A549 (cell line): ENCODE measurements around the gene SERPINA6. TPM values are rescaled to one million over a fixed set of nuclear protein-coding genes. Genes with fewer than 3 reads are reported as not detected.

Experiments
- ATAC-seq, 2 experiments: fragments of 200-7000 bp in 1 of 2; fragments of >200 bp in 1 of 2; cut with Nextera tagmentation in 1 of 2; cut with Tn5 transposase in 1 of 2; 3 replicates each; pipeline versions ENCODE4 v1.8.0 to v1.9.1; 2018 to 2020; ENCODE audit warnings: mild to moderate bottlenecking in 1 of 2, moderate library complexity in 1 of 2
- CTCF ChIA-PET: fragments of 300-600 bp; sonication (Branson Sonifier 250); formaldehyde crosslinking; extraction: SDS; loops from one replicate; lab custom pipeline; 2021; ENCODE audit warnings: antibody characterized with exemption, inconsistent platforms; lab: Yijun Ruan, JAX
- POLR2A ChIA-PET: fragments of 350-600 bp; formaldehyde crosslinking; extraction: SDS; loops from one replicate; lab custom pipeline; 2021; ENCODE audit warnings: antibody characterized with exemption, inconsistent platforms; lab: Yijun Ruan, JAX
- DNase-seq, 2 experiments: peaks; one replicate each; pipeline versions ENCODE4 v3.0.0 to v3.0.0-alpha.2; 2011 to 2016; ENCODE audit warnings: low read depth in 1 of 2, low spot score in 1 of 2
- FAIRE-seq: peaks from 2 replicates; lab custom pipeline; 2011; peaks lifted over from hg19 to GRCh38; lab: Jason Lieb, UNC
- H3K27ac ChIP-seq, 2 experiments: fragments of >200 bp; sonication (Bioruptor Twin); formaldehyde crosslinking; 3 replicates each; pipeline ENCODE4 v1.5.1; 2016 to 2017
- H3K4me1 ChIP-seq: fragments of >200 bp; sonication (Bioruptor Twin); formaldehyde crosslinking; 3 replicates; pipeline ENCODE4 v1.6.1; 2016
- H3K4me2 ChIP-seq: fragments of >200 bp; sonication (Bioruptor Twin); formaldehyde crosslinking; 3 replicates; pipeline ENCODE4 v1.6.1; 2016
- H3K4me3 ChIP-seq: fragments of >200 bp; sonication (Bioruptor Twin); formaldehyde crosslinking; 3 replicates; pipeline ENCODE4 v1.5.1; 2016
- H3K9me3 ChIP-seq: fragments of >200 bp; sonication (Bioruptor Twin); formaldehyde crosslinking; 3 replicates; pipeline ENCODE4 v1.6.1; 2016
- CBX2 ChIP-seq: fragments of 200-600 bp; sonication (generic); IDR thresholded peaks from 2 replicates; pipeline ENCODE4 v1.6.1; 2016; ENCODE audit warnings: low read depth, mild to moderate bottlenecking, borderline replicate concordance
- CBX8 ChIP-seq: fragments of 200-600 bp; sonication (generic); IDR thresholded peaks from 2 replicates; pipeline ENCODE4 v1.6.1; 2016
- EHF ChIP-seq: fragments of 250-450 bp; sonication (Bioruptor Pico); IDR thresholded peaks from 2 replicates; pipeline ENCODE4 v1.5.0; 2020; ENCODE audit warnings: mild to moderate bottlenecking
- ELK1 ChIP-seq: fragments of 150-350 bp; IDR thresholded peaks from 2 replicates; pipeline ENCODE4 v1.6.1; 2014; ENCODE audit warnings: low read depth, mild to moderate bottlenecking, low read length
- EP300 ChIP-seq, 2 experiments: fragments of >200 bp; sonication (Bioruptor Twin); formaldehyde crosslinking; IDR thresholded peaks; 2 replicates in 1 of 2; 3 replicates in 1 of 2; pipeline ENCODE4 v1.6.1; 2016 to 2017
- FOSB ChIP-seq: fragments of 250-450 bp; sonication (Bioruptor Pico); IDR thresholded peaks from 2 replicates; pipeline ENCODE4 v1.5.0; 2020; ENCODE audit warnings: mild to moderate bottlenecking, moderate library complexity
- FOSL2 ChIP-seq, 2 experiments: fragments of 450-650 bp in 1 of 2; fragments of >200 bp in 1 of 2; sonication (Bioruptor Twin) in 1 of 2; formaldehyde crosslinking; IDR thresholded peaks; 2 replicates each; pipeline versions ENCODE4 v1.5.0 to v1.6.1; 2016 to 2020; ENCODE audit warnings: mild to moderate bottlenecking in 1 of 2, moderate library complexity in 1 of 2
- HDAC2 ChIP-seq: fragments of 200-600 bp; sonication (generic); IDR thresholded peaks from 2 replicates; pipeline ENCODE4 v1.6.1; 2016
- HOXA7 ChIP-seq: fragments of 250-450 bp; sonication (Bioruptor Pico); IDR thresholded peaks from 2 replicates; pipeline ENCODE4 v1.5.0; 2020; ENCODE audit warnings: mild to moderate bottlenecking, moderate library complexity
- MAFK ChIP-seq: fragments of 450-650 bp; IDR thresholded peaks from 2 replicates; pipeline ENCODE4 v1.6.1; 2014; ENCODE audit not compliant: partially characterized antibody
- NFE2L2 ChIP-seq: fragments of 150-350 bp; conservative IDR thresholded peaks from 2 replicates; pipeline ENCODE4 v1.6.1; 2014; ENCODE audit warnings: low read length
- PHF8 ChIP-seq: fragments of 200-600 bp; sonication (generic); IDR thresholded peaks from 2 replicates; pipeline ENCODE4 v1.6.1; 2016; ENCODE audit warnings: low read depth, mild to moderate bottlenecking, antibody characterized with exemption, moderate library complexity, borderline replicate concordance
- POLR2A ChIP-seq: IDR thresholded peaks from 2 replicates; pipeline ENCODE4 v1.6.1; 2012; ENCODE audit warnings: mild to moderate bottlenecking, low read length
- RARB ChIP-seq: fragments of 250-450 bp; sonication (Bioruptor Pico); IDR thresholded peaks from 2 replicates; pipeline ENCODE4 v1.8.0; 2021; ENCODE audit warnings: mild to moderate bottlenecking, moderate library complexity
- RCOR1 ChIP-seq: fragments of 150-350 bp; IDR thresholded peaks from 2 replicates; pipeline ENCODE4 v1.6.1; 2014; ENCODE audit warnings: antibody characterized with exemption, low read length, low read depth
- RNF2 ChIP-seq: fragments of 200-600 bp; sonication (generic); IDR thresholded peaks from 2 replicates; pipeline ENCODE4 v1.6.1; 2016; ENCODE audit warnings: low read depth, mild to moderate bottlenecking, antibody characterized with exemption, moderate library complexity, borderline replicate concordance
- SMC3 ChIP-seq: fragments of >200 bp; sonication (Bioruptor Twin); formaldehyde crosslinking; IDR thresholded peaks from 3 replicates; pipeline ENCODE4 v1.6.1; 2018; ENCODE audit warnings: inconsistent platforms
- SREBF2 ChIP-seq: fragments of 450-650 bp; IDR thresholded peaks from 2 replicates; pipeline ENCODE4 v1.6.1; 2014; ENCODE audit warnings: mild to moderate bottlenecking, moderate library complexity
- TP53 ChIP-seq: fragments of 250-450 bp; sonication (Bioruptor Pico); IDR thresholded peaks from 2 replicates; pipeline ENCODE4 v1.5.0; 2021; ENCODE audit warnings: mild to moderate bottlenecking, moderate library complexity
- ZSCAN20 ChIP-seq: fragments of 250-450 bp; sonication (Bioruptor Pico); IDR thresholded peaks from 2 replicates; pipeline ENCODE4 v1.8.0; 2022; ENCODE audit warnings: mild to moderate bottlenecking, moderate library complexity
- WGBS: methylation state at CpG from one replicate; pipeline ENCODE4 v1.1.6; 2017; ENCODE audit errors: missing lambda C conversion rate; 5-methylcytosine and 5-hydroxymethylcytosine counted together
- polyA plus RNA-seq, 4 experiments: library from polyadenylated mRNA; depleted of rRNA in 3 of 4; stranded (reverse); fragments of >200 nt; fragmentation: RNase III in 1 of 4; extraction: RNeasy Plus Mini Kit Qiagen cat#74134 plus additional on column Dnase treatment in 1 of 4; gene quantifications; 2 replicates in 3 of 4; 3 replicates in 1 of 4; pipeline ENCODE4 v1.2.3, GENCODE V29; 2011 to 2017
- TF ChIP-seq, protein P1 (sequence below): IDR thresholded peaks from 2 replicates; pipeline ENCODE4 v1.6.1; 2012; ENCODE audit warnings: low read depth, borderline replicate concordance
- TF ChIP-seq, protein P2 (sequence below): fragments of 450-650 bp; IDR thresholded peaks from 2 replicates; pipeline ENCODE4 v1.6.1; 2014; ENCODE audit warnings: antibody characterized with exemption
- TF ChIP-seq, protein P3 (sequence below): IDR thresholded peaks from 2 replicates; pipeline ENCODE4 v1.6.1; 2012

SERPINA6 gene
- polyA plus RNA-seq, 2 of the 4 experiments (the other 2 are of a cell fraction), result 0.43 to 1.8 TPM

- TF ChIP-seq PHF8 (no peak), ELK1 (no peak), SMC3 (no peak), POLR2A (no peak), CBX2 (no peak), HOXA7 (CRISPR knock-in tag) (no peak), RNF2 (no peak)
Observed at GRCh38 chr14:94313991-94314655, 9.0 kb downstream of the SERPINA6 start (continued).

DNA sequence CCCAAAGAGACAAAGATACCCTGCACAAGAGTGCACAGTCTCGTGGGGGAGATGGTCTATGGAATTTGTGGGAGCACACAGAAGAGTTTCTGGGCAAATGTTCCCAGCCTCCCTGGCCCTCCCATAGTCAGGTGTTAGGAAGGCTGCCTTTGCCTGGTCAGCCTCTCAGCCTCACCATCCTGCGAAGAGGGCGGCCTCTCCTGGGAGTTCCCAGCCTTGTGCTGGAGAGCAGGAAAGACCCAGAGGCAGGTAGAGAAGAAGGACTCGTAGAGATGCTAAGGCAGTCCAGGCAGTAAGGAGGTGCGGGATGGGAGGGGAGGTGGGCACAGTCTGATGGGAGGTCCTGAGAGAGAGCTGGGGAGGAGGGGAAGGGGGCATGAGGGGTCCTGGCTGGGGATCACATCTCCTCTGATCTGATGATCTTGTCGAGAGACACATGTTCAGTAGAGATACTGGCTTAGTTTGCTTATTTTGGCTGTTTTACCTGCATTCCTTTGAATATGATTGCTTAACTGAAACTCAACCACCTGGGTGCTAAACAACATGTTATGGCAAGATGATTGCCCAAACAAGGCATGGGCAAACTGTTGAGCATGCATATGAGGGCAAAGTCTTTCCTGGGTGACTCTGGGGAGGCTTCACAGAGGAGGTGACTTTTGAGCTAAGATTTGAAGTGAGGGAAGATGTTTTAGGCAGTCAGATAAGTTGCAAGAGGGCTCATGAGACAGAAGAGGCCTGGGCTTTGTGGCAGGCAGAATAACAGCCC, 10.5 kb downstream of the SERPINA6 start:
- CTCF ChIA-PET, result interaction anchor here (1.3 kb wide), 1 partner anchor 174 kb away, joined by 3 read pairs; no protein-coding TSS in a partner anchor

More for the DNA sequence above, 10.5 kb downstream of the SERPINA6 start:
- no peaks in the 10 kb centered on the region for H3K4me1 ChIP-seq
- no peak for ATAC-seq
- POLR2A ChIA-PET, result no interaction called here
- TF ChIP-seq HOXA7 (CRISPR knock-in tag) (no peak), FOSL2 (IDR thresholded peaks at IDR 0.05) (no peak), FOSL2 (CRISPR knock-in tag; IDR thresholded peaks at IDR 0.05) (no peak), TP53 (CRISPR knock-in tag) (no peak), NFE2L2 (no peak), RARB (no peak), EP300 (IDR thresholded peaks at IDR 0.05) (no peak), ELK1 (no peak), RCOR1 (no peak), SREBF2 (no peak), CBX2 (no peak), CBX8 (no peak), POLR2A (no peak), HDAC2 (no peak), MAFK (no peak), ZSCAN20 (CRISPR knock-in tag) (no peak), EHF (CRISPR knock-in tag) (no peak), FOSB (CRISPR knock-in tag) (no peak)
- TF ChIP-seq, protein P1, sequence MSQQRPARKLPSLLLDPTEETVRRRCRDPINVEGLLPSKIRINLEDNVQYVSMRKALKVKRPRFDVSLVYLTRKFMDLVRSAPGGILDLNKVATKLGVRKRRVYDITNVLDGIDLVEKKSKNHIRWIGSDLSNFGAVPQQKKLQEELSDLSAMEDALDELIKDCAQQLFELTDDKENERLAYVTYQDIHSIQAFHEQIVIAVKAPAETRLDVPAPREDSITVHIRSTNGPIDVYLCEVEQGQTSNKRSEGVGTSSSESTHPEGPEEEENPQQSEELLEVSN, result no peak
- TF ChIP-seq, protein P2, sequence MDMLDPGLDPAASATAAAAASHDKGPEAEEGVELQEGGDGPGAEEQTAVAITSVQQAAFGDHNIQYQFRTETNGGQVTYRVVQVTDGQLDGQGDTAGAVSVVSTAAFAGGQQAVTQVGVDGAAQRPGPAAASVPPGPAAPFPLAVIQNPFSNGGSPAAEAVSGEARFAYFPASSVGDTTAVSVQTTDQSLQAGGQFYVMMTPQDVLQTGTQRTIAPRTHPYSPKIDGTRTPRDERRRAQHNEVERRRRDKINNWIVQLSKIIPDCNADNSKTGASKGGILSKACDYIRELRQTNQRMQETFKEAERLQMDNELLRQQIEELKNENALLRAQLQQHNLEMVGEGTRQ, result no peak
- TF ChIP-seq, protein P3, sequence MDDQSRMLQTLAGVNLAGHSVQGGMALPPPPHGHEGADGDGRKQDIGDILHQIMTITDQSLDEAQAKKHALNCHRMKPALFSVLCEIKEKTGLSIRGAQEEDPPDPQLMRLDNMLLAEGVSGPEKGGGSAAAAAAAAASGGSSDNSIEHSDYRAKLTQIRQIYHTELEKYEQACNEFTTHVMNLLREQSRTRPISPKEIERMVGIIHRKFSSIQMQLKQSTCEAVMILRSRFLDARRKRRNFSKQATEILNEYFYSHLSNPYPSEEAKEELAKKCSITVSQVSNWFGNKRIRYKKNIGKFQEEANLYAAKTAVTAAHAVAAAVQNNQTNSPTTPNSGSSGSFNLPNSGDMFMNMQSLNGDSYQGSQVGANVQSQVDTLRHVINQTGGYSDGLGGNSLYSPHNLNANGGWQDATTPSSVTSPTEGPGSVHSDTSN, result no peak
- TF ChIP-seq, all 56 proteins: peak for 0
- no peak overlapping the region for H3K27ac ChIP-seq
- peaks cover 6% of the 10 kb centered on the region; the same call in 2 of the 3 replicates for H3K9me3 ChIP-seq
- 45% methylated on average over 6 of the region's 6 CpGs for WGBS
- DNase-seq (no peak), FAIRE-seq (no peak)
- H3K4me2 ChIP-seq, result no peak overlapping the region
- H3K4me3 ChIP-seq, result no peak overlapping the region
